GM19324 (cell line): ENCODE data around the gene SOX8.

Experiments
- ATAC-seq: cut with Tn5 transposase; IDR thresholded peaks from one replicate; pipeline ENCODE4 v1.9.1; 2021; ENCODE audit warnings: mild to moderate bottlenecking, moderate library complexity; ENCODE audit not compliant: unreplicated experiment, low FRiP score

The SOX8 gene

DNA sequence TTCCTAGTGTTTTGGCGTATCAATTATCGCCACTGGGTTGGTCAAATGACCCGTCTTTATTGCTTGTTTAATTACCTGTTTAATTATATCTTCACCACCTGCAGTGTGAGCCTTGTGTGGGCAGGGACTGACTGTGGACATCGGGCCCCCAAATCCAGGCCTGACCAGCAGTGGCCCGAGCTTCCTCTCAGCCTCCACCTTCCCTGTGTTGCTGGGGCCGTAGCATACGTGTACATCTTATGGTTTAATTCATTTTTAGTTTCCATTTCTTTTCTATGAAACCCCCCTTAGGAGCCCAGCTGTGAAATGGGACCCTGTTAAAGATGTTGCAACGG, 9.6 kb upstream of the SOX8 start:
- no peak for ATAC-seq

DNA sequence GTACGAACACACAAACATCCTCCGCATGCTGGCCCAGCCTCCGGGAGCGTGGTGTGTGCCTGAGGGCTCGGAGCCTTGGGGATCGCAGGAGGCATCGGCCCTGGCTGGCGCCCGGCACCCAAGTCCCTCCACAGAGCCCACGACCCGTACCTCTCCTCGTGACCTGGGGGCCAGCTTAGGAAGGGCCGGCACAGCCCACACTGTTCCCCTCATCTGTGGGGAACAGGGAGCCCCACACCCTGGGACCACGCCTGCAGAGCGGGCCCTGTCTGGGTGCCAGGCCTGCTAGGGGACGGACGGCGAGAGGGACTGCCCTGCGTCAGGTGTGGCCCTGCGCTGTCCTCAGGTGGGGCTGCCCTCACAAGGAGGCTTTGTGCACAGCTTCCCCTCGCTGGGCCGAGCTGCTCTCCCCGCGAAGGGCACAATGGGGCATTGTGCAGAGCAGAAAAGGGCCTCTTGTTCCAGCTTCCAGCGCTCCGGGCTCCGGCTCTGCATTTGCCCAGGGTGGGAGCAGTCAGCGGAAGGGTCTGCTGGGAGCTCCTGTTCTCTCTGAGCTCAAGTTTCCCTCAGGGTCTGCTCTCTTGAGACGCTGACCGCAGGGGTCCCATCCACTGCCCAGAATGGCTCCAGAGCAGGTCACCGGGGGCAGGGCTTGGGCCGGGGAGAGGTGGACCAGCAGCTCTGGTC, 9.1 kb upstream of the SOX8 start:
- no peak for ATAC-seq

DNA sequence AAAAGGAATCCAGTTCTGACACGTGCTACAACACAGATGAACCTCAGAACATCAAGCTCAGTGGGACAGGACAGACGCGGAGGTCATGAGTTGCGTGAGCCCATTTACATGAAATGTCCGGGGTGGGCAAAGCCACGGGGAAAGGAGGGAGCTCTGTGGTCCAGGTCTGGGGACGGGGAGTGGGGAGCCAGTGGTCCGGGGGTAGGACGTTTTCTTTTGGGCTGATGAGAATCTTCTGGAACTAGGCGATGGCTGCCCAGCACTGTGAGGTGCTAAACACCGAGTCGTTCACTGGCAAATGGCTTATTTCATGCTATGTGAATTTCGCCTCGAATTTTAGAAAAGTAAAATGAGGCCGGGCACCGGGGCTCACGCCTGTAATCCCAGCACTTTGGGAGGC, 8.2 kb upstream of the SOX8 start:
- ATAC-seq, result no peak

DNA sequence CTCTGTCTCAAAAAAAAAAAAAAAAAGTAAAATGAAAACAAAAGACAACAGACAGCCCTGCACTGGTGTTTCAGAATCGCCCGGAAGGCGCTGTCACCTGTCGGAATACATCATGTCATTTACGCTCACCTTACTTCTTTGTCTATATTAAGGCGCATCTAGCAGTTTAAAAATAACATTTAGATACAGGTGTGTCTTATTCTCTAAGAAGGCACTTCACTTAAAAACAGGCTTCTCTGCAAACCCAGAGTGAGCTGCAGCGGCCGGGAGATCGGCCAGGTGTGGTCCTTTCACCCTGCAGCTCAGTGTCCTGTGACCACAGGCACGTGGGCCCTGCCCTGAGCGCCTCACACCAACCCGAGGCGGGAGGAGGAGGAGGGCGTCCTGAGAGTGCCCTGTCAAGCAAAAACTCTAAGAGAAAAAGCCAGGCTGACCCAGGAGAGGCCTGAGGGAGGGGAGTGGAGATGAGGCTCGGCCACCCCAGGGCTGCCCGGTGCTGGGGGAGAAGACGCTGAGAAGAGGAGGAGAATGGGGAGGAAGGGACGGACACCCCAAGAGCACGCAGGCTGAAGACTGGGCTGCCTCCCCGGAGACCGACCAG, 7.5 kb upstream of the SOX8 start:
- no peak for ATAC-seq

DNA sequence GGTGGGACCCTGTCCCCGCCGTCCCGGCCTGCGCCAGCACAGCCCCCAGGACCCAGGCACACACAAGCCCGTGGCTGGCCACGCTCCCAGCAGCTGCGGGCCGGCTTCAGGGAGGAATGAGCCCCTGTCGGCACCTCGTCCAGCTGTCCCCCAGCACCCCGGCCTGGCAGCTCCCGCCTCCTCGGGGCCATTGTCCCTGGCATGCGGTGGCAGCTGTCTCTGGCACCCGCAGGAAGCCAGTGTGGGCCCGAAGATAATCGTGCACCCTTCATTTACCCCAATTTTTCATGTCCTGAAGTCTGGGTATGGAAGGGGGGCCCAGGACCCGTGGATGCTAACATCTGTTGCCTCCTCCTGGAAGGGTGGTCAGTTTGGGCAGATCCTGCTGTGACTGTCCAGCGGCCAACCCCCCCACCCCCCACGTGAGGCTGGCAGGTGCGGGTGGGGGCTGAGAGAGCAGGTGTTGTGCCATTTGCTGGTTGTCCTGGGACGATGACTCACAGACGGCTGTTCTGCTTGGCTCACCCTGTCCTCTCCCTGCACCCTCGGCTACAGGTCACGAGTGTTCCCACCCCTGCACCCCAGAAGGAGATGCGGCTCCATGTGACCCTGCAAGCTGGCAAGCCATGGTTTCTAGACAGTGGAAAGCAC, 6.8 kb upstream of the SOX8 start:
- ATAC-seq, result no peak

DNA sequence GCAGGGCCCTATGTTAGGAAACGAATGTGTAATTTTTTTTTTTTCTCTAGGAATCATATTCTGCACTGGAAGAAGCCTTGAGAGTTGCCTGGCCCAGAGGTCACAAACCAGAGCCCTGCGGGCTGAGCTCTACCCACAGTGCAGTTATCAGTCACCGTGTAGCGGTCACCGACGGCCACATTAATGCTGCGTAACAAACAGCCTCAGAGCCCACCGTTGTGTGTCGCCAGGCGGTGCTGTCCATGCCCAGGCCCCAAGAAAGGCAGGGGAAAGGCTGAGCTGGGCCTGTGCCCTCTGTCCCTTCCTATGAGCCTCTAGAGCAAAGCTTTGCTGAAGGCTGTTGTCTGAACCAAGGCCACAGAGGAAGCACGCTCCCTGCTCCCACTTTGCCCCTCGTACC, 6.3 kb upstream of the SOX8 start:
- no peak for ATAC-seq

DNA sequence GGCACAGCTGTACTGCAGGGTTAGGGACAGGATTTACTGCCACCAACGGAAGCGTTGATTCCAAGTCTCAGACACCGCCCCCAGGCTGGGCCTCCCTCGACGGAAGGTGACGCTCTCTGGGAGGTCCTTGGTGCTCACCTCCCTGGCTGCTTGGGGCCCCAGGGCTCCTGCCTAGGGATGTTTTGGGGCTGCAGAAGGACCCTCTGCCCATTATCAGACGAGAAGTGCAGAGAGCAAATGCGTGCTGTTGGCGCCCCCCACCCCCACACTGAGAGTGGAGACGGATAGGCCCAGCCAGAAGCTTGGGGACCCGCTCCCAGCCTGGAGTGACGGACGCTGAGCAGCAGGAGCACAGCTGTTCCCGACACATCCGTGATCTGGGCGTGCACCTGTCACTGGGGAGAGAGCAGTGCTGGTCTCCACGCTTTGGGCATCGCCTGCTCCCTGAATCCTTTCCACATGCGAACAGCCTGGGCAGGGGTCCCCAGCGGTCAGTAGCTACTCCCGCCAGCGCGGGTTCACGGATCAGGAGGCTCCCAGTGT, 5.1 kb upstream of the SOX8 start:
- no peak for ATAC-seq

DNA sequence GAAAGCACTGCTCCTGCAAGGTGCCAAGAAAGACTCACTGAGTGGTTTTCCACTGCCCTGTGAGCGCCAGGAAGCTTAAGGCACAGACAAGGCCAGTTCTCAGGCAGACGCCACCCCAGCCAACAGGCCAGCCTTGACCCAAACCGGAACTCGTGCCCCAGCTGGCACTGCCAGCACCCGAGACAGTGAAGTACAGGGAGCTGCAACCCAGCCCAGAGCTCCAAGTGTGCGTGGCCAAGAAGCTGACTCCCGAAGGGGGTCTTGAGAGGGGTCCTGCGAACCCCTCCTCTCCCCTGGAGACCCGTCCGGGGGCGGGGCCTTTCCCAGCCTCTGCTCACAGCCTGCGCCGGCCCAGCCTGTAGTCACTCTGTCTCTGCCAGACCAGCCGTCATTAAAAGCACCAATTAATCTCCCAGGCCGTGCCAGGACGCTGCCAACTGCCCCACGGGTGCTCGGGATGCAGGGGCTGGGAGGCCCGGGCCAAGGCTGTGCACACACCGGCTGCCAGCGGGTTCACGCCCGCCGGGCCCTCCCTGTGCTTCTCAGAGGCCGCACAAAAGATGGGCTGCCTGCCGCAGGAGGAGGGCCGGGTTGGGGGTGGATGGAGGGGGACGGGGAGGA, 4.4 kb upstream of the SOX8 start:
- no peak for ATAC-seq

DNA sequence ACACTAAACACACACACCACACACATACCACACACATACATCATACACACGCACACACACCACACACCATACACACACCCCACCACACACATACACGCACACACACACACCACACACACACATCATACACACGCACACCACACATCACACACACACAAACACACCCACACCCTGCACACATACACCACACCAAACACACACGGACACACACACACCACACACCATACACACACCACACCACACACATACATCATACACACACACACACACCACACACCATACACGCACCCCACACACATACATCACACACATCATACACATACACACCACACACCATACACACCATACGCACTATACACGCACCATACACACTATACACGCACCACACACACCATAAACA, 3.7 kb upstream of the SOX8 start:
- no peak for ATAC-seq

DNA sequence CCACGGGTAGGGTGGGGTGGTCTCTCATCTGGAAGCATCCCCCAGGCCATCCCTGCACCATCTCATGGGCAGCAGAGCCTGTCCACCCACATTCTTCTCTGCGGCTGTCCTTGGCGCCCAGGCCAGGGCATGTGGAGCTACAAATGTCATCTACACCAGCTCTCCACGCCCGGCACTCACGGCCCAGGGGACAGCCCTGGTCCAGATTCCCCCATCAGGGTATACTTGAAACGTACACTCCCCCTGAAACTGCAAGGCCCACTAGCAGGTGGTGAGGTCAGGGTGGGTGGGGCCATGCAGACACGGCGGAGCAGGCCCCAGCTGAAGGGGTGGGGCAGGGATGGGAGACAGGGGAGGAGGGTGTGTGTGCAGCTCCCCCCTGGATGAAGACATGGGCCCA, 3.2 kb upstream of the SOX8 start:
- no peak for ATAC-seq

DNA sequence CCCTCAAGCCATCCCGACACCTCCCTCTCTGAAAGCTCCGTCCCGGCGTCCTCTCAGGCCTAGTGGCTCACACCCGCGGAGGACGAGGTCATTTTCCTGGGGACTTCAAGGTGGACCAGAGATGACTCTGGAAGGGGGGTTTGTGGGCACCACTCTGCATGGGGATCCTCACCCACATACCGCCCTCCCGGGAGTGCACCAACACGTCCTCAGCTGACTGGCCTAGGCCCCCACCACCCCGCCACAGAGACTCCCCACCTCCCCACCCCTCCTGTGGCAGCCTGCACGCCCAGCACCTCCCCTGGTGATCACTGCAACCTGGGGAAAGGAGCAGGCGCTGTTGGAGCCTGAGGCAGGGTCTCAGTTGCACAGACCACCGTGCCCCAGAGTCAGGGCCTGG, 2.4 kb upstream of the SOX8 start:
- ATAC-seq, result no peak

DNA sequence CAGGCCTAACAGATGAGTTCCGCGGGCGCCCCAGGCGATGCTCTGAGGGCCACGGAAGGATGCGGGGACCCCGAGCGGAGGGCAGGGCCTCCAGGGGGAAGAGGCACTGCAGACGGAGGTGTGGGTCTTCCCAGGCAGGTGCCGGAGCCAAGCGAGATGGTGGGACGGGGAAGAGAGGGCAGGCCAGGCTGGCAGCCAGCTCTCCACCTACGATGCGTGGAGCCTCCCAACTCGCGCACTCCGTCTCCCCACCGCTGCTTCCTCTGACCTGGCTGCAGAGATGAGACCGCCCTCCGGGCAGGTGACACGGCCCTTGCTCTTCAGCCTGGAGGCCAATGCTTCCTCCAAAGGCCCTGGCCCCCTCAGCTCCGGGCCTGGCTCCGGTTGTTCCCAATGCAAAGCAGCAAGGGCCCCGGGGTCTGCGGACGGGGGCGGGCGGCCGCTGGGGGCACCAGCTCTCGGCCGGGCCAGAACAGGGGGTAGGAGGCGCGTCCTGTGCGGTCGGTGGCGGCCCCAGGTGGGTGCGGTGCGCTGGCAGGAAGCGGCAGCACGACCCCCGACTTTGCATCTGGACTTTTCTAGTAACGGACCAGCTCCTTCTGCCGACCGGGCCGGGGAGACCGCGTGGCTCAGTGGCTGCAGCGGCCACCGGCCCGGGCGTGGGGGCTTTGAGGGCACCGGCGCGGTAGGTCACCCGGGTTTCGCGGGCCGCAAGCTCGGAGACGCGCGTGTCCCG, 1.5 kb upstream of the SOX8 start:
- no peak for ATAC-seq

DNA sequence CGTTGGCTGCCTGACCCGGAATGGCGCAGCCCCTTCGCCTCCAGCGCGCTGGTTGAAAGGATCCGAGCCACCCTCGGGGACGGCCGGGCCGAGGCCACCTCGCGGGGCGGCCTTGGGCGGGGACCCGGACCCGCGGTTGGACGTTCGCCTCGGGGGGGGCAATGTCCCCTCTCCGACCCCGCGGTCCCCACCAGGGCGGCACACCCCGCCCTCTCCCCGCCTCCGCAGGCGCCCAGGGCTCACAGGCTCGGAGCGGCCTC, 1.0 kb upstream of the SOX8 start:
- no peak for ATAC-seq

DNA sequence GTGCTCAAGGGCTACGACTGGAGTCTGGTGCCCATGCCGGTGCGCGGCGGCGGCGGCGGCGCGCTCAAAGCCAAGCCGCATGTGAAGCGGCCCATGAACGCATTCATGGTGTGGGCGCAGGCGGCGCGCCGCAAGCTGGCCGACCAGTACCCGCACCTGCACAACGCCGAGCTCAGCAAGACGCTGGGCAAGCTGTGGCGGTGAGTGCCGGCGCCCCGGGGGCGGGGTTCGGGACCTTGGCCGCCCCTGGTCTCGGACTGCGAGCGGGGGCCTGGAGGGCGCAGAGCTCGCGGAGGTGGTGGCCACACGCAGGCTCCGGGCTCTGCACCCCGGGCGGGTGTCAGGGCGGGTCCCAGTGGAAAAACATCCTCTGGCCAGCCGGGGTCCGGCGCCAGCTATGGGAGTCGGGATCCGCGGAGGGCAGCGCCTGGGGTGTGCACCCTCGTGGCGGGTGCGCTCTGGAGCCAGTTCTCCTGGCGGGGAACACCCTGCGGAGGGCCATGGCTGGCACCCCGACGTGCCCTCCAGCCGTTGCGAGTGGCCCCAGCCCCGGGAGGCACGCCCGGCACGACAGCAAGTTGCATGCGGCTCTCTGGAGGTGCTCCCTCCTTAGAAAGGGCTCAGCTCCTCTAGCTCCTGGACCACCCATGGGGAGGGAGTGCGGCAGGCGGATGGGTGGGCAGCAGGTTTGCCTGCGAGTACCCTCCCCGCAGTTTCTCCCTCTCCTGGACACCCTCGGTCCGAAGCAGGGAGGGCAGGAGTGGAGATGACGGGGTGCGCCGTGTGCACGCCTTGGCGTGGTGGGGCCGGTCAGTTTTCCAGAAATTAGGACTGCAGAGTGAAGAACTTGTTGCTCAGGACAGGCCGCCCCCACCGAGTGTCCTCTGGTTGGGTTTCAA, 824 bp downstream of the SOX8 start:
- ATAC-seq, result no peak

DNA sequence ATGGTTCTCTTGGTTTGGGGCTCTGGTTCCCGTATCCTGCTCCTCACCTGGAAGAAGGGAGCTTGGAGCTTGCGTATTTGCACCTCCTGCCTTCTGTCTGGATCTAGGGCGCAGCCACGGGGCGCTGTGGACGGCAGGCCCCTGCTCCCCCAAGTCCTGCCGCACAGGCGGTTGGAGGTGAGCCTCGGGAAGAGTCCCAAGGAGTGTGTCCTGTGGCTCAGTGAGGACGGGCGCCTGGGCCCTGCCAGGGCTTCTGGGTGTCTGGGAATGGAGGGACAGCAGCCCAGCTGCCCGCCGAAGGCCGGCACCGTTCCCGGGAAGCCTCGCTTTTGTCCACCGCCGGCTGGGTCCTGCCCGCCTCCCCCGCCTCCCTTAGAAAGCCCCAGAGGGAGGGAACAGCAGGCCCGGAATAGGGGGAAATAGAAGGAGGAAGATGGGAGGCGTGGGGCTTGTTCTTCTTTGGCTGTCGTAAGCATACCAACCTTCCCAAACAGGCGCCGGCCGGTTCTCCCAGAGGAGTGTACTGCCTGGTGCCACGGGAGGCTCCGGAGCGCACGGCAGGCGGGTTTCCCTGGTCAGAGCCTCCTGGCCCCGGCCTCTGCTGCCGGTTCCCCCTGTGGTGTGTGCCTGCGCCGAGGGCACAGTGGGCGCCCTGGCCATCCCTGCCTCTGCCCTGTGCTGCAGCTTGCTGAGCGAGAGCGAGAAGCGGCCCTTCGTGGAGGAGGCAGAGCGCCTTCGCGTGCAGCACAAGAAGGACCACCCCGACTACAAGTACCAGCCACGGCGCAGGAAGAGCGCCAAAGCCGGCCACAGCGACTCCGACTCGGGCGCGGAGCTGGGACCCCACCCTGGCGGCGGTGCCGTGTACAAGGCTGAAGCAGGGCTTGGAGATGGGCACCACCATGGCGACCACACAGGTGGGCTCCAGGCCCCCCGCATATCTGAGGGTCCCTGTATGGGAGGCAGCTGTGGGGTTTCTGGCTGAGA, 1.8 kb downstream of the SOX8 start:
- ATAC-seq, result no peak

DNA sequence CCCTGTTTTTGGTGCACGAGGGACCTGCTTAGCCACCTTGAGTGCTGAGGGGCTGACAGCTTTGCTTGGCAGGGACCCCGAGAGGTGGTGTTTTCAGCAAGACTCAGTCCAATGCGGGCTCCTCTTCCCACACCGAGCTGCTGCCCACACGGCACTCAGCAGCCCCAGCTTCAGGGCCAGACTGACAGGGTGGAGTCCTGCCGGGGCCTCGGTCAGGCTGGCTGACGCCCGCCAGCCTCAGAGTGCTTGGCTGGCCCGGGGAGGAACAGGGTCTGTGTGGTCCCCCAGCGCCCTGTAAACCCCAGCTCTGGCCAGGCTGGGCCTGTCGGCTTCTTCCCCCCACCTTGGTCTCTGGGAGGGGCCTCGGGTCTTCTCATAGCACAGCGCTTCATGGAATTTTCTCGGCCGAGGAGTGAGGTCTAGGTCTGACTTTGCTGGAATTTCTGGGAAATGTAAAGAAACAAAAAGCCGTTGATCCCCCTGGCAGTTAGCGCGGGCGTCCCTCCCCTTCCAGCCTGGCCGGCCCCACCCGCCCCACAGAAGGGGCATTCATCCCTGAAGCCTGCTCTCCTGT, 2.6 kb downstream of the SOX8 start:
- ATAC-seq, result no peak

DNA sequence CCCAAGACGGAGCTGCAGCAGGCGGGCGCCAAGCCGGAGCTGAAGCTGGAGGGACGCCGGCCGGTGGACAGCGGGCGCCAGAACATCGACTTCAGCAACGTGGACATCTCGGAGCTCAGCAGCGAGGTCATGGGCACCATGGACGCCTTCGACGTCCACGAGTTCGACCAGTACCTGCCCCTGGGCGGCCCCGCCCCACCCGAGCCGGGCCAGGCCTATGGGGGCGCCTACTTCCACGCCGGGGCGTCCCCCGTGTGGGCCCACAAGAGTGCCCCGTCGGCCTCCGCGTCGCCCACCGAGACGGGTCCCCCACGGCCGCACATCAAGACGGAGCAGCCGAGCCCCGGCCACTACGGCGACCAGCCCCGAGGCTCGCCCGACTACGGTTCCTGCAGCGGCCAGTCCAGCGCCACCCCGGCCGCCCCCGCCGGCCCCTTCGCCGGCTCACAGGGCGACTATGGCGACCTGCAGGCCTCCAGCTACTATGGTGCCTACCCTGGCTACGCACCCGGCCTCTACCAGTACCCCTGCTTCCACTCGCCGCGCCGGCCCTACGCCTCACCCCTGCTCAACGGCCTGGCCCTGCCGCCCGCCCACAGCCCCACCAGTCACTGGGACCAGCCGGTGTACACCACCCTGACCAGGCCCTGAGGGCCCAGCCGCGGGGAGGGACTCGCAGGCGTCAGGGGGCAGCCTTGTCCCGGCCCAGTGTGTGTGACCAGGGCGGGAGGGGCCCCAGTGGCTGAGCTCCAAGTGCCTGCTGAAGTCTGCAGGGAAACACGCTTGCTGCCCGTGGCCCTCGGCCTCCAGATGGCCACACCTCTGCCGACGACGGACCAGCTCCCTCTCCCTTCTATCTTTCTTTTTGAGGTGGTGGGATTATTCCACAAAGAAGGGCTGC, 3.4 kb downstream of the SOX8 start:
- no peak for ATAC-seq
